HG03378 (cell line): ENCODE data around the gene SLC39A10.

Experiments used
- ATAC-seq: cut with Tn5 transposase; IDR thresholded peaks from one replicate; pipeline ENCODE4 v1.9.1; 2021; ENCODE audit warnings: mild to moderate bottlenecking, moderate library complexity; ENCODE audit not compliant: unreplicated experiment

The SLC39A10 gene, protein sequence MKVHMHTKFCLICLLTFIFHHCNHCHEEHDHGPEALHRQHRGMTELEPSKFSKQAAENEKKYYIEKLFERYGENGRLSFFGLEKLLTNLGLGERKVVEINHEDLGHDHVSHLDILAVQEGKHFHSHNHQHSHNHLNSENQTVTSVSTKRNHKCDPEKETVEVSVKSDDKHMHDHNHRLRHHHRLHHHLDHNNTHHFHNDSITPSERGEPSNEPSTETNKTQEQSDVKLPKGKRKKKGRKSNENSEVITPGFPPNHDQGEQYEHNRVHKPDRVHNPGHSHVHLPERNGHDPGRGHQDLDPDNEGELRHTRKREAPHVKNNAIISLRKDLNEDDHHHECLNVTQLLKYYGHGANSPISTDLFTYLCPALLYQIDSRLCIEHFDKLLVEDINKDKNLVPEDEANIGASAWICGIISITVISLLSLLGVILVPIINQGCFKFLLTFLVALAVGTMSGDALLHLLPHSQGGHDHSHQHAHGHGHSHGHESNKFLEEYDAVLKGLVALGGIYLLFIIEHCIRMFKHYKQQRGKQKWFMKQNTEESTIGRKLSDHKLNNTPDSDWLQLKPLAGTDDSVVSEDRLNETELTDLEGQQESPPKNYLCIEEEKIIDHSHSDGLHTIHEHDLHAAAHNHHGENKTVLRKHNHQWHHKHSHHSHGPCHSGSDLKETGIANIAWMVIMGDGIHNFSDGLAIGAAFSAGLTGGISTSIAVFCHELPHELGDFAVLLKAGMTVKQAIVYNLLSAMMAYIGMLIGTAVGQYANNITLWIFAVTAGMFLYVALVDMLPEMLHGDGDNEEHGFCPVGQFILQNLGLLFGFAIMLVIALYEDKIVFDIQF

DNA sequence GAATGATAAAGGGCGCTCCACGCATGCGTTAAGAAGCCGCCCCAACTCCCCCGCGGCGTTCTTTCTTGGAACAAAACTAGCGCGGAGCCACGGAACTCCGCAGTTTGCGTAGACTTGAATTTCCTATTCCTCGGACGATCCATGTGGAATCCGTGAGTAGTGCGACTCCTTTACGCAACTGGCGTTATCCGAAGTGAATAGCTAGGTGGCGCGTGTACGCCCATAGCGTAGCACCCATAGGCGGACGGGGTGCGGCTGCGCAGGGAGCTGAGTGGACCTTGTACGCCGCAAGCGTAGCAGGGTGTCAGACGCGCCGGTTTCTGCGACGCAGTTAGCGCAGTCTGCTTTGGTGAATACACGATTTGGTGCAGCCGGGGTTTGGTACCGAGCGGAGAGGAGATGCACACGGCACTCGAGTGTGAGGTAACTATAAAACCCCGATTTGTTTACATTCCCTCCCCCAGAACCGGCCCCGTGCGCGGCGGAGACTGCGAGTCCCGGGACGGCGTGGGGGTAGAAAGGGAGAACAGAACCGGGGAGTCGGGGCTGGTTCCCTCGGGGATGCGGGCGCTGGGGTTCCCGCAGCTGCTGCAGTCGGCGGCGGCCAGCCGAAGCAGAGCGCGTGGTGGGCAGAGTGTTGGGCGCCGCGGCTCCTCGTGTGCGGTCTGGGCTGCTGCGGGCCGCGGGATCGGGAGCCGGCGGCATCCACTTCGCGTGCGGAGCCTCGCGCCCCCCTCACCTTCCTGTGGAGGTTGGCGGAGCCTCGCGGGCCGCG, at the start of gene SLC39A10:
SLC39A10 (plus strand) TSS at position 368 of the 775 bp plus-strand sequence. CDS start 22,817 bp downstream, outside the sequence.
- ATAC-seq, result peak; percentile 74

DNA sequence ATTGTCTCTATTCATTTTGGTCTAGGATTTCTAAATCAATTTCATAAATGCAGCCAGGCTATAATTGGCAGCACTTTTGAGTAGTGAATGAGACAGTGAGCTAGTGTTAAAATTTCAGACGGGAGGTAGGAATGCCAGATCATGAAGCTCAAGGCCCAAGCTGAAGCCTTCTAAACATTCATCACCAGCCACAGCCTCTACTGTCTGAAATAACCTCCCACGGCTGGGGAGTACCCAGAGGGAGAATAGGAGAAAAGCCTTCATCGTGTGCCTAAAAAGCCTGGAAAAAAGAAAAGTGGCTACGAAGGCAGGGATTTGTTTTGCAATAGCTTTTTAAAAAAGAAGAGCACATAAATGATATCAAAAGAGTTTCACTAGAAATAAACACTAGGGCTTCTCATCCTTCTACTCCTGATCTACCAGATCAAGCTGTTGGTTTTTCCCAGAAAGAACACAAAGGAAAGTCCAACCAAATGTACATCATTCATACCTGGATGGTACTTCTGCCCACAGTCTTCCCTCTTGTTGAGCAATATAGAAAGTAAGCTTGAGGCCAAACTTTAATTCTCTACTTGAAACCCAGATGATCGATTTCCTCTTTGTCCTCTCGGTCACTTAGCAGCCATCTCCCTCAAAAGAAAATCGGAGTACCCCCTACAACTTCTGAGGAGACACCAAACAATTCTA, 48.1 kb upstream of the SLC39A10 start:
- ATAC-seq, result no peak

DNA sequence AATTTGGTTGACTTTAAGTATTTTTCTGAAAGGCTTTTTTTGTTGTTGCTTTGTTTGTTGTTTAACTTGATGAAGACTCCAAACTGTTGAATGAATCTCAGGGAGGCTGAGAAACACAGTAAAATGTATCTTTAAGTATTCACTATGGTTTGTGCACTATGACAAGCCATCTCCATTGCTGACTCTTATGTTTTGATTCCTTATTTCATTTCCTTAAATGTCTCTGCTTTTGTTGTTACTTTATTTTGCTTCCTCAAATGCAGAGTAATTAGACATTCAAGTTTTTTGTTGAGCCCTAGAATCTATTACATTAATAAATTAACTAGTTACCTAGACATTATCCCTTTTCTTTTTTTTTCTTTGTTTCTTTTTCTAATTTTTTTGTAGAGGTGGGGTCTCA, 46.3 kb upstream of the SLC39A10 start:
- ATAC-seq, result peak; percentile 85

DNA sequence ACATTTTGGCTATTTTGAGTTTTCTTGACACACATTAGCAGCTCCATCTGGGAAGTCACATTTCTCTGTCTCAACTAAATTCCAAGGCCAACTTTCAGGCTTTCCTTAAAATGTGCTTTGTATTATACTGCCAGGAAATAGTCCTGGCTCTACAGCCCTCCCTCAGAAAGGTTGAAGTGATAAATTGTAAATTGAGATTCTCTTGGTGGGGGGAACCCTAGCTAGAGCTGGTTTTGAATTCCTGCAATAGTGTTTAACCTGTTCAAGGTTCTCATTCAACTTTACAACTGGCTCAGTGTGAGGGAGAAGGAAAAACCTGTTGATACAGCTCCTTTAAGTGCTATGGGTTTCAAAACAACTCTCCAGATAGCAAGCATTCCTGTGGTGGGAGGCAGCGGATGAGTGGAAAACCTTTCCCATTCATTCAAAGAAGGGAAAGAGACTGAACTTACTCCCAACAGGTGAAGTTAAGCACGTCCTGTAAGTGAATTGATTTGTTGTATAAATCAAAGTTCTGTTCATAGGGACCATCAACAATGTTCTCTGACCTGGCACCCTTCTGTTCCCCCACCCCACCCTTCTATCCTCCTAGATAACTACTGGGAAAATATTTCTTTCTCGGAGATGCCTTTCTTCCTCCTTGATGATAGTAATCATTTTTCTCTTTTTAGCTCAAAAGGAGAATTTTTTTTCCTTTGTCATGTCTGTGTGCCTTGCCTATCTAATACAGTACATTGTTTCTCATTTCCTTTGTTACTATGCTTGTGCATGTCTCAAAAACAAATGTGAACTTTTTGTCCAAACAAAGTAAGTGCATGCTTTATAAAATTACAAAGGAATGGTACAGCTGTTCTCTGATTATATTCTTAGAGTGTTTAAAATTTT, 44.2 kb upstream of the SLC39A10 start:
- ATAC-seq, result no peak

DNA sequence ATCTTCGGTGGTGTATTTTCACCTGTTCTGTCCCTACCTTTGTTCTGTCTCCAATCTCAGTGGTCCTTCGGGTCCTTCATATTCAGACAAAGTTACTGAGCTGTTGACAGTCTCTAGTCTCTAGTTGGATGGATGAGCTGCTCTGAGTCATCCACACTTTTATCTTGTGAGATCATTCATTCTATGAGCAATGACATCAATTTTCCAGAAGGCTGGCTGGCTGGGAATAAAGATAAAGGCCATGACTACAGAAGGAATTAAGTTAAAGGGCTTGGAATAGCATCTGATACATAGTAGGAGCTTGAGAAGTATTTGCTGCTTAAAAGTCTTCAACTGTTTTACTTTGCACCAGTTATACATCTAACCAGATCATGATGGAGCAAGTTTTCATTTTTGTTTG, 43.1 kb upstream of the SLC39A10 start:
- ATAC-seq, result no peak

DNA sequence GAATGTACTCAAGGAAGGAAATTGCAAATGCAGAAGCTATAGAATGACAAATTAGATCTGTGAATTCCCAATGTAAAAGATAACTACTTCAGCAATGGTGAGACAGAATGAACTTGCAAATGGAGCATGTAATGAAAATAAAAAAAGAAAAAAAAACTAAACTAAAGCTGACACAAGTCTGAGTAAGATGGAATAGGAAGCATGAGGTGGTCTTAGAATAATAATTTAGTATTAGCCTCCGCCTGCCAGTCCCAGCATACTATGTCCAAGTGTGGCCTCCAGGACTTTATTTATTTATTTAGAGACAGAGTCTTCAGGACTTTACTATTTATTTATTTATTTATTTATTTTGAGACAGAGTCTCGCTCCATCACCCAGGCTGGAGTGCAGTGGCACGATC, 37.4 kb upstream of the SLC39A10 start:
- ATAC-seq, result no peak

DNA sequence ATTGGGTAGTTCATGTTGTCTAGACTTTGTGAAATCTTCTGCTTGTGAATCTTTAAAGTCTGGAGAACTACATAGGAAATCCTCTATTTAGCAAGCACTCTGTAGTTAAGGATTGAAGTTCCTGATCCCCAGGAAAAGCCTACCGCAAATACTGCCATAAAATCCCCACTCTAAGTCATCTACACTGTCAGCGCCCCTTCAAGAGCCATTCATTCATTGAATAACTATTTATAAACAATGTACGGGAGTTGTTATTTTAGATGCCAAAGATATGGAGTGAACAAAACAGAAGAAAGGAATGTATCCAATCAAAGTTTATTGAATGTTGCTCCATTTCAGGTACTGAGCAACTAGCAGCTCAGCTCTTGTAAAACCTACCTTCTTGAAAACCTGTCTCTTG, 36.5 kb upstream of the SLC39A10 start:
- ATAC-seq, result no peak

DNA sequence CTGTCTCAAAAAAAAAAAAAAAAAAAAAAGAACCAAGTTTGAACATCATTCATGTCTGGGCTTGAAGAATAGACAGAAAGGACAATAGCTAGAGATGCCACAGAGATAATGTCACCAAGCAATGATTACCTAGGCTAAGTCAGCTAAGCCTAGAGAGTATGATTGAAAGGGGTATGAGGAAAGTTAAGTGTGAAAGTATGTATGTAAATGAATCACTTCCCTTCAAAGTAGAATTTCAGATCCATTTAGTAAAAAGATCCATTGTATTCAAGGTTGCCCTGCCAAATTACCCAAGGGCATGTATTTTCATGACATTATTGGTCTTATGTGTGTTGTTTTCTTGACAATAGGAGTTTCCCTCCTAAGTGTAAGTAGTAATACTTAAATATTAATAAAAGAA, 34.1 kb upstream of the SLC39A10 start:
- ATAC-seq, result peak; percentile 67

DNA sequence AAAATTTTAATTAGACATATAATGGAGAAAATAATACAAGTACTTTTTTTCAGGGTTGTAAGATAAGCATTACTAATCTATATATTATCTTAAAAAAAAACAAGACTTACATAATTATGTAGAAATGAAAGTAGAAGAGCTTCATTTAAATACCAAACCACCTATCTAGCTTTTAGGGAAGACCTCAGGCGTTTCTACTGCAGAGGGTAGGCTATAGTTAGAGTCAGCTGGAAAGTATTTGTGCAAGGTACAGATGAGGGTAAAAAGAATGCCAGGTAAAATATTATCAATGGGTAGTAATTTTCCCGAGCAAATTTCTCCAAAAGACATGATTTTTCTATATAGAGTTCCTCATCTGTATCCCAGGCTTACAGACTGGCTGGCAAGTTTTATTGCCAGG, 30.5 kb upstream of the SLC39A10 start:
- no peak for ATAC-seq

DNA sequence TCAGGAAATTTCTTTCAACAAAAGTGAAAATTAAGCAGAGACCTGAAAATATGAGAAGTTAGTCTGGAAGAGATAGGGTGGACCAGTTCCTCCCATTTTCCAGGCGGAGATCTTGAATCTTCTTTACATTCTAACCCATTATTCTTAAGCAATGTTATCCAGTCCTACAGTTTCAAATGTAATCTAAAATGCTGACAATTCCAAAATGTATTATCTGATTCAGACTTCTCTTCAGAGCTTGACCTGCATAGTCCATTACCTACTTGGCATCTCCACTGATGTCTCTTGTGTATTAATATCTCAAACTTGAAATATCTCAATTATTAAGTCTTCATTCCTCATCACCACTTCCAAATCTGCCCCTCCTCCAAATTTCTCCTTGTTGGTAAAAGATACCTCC, 28.4 kb upstream of the SLC39A10 start:
- ATAC-seq, result no peak

DNA sequence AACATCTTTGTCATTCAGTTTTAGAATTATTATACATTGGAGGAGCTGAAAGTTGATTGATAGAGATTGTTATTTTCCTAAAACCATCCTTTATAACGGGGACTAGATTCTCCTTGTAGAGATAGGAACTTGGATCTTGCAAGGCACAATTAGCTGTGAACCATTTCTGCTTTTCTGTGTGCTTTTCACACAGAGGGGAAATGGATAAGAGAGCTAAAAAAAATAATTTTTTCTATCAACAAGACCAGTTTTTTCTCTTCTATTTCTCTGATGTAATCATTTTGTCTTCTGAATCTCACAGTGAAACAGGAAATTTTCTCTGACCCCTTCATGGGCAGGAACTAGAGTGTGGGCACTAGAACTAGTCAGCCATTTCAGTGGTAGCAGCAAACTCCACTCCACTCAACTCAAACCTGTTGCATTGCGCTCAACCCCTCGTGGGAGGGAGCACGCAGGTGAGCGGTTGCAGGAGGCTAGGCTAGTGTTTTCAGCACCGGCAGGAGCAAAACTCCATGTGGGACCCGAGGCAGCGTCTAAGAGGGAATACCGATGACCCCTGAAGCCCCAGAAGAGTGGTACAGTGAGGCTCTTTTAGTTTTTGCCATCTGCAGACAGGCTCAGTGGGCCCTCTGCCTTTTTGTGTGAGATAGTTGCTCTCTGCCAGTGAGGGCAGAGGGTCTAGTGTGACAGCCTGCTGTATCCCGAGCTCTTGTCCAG, 24.0 kb upstream of the SLC39A10 start:
- ATAC-seq, result no peak

DNA sequence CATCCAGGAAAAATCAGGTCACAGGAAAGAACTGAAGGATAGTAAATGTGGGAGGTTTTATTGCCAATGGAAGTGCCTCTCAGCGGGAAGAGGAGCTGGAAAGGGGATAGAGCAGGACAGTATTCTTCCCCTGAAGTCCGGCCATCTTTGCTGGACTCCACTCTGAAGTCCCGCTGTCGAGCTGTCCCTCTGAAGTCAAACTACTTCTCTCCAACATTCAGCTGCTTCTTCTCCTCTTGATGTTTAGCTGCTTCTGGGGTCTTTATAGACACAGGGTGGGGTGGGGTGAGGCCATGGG, 23.5 kb upstream of the SLC39A10 start:
- no peak for ATAC-seq

DNA sequence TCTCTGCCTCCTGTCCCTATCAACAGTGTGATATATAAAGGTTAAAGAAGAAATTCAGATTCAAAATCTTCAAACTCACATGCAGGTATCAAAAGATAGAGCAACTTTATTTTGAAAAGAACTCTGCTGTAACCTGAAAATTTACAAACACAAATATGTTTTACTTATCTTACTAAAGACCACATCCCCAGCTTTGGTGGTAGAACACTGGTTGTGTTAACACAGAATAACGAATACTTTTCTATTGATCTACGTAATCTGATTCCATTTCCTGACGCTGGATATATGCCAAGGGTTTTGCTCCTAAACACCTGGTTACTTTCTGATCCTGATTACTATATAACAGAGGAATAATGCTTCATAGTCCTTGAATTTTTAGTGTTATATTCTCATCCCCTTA, 23.1 kb upstream of the SLC39A10 start:
- no peak for ATAC-seq

DNA sequence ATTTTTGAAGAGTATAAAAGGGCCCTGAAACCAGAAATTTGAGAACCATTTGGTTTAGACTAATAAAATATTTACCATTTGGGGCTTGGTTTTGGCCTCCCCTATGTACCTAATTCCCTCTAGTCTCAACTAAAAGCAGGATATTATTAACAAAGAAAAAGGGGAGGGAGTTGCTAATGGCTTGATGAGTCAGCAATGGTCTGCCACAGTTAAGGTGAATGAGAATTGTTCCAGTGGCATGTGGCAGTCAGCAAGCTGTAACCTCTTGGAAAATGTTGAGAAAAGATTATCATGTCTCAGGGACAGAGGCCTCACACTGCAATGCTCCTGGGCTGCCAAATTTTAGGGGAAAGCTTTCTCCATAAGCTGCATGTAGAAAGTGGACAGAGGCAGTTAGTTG, 20.1 kb upstream of the SLC39A10 start:
- ATAC-seq, result no peak

DNA sequence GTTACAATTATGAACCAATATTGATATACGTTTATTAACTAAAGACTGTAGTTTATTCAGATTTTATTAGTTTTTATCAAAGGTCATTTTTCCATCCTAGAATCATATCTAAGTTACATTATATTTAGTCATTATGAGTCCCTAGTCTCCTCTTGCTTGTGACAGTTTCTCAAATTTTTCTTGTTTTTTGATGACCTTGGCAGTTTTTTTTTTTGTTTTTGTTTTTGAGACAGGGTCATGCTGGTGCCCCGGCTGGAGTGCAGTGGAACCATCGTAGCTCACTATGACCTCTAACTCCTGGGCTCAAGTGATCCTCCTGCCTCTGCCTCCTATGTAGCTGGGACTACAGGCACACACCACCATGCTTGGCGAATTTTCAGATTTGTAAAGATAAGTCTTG, 18.3 kb upstream of the SLC39A10 start:
- no peak for ATAC-seq

DNA sequence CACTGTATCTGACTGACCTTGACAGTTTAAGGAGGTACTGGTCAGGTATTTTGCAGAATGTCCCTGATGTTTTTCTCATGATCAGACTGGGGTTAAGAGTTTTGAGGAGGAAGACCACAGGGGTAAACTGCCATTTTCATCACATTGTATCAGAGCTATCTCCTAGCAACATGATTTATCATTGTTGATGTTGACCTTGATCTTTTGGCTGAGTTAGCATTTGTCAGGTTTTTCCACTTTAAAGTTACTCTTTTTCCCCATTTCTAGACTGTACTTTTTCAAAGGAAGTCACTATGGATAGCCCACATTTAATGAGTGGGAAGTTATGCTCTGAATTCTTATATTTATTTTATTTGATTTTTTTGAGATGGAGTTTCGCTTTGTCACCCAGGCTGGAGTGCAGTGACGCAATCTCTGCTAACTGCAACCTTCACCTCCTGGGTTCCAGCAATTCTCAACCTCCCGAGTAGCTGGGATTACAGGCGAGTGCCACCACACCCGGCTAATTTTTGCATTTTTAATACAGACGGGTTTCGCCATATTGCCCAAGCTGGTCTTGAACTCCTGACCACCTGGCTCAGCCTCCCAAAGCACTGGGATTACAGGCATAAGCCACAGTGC, 17.7 kb upstream of the SLC39A10 start:
- ATAC-seq, result no peak

DNA sequence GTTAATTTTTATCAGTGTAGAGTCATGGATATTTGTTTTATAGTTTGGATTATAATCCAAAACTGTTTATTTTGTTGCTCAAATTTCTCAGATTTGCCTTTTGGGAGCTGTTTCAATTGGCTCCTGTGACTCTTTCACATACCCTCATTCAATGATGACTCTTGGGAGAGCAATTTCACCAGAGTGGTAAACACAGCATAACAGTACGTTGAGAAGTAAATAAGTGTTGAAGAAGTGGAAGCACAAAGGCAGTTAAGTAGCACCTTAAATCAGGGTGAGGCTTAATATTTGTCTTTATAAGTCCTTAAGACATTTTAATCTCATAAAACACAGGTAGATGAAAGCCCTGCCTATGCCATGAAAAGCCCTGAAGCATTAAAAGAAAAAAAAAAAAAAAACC, 17.1 kb upstream of the SLC39A10 start:
- no peak for ATAC-seq

DNA sequence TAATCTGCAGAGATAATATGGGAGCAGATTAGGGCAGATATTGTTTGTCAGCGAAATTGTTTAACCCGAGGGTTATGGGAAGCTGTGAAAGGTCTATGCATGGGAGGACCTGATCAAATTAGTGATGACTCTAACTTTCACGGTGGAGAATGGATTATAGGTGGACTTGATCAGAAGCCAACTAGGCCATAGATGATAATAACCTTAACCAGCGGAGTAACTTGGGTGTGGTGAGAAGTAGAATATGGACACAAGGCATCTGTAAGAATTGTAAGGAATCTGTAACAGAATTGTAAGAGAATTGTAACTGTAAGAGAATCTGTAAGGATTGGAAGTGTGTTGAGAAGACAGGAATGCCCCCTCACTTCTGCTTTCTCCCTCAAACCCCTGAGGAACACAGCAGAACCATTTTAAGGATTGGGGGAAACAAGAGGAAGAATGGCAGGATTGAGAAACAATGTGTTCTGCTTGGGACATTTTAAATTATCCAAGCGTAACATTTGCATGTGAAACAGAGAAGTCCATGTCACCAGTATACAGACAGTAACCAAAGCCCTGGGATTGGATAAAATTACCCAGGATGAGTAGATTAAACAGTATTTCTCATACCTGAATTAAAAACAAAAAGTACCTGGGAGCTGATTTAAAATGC, 14.9 kb upstream of the SLC39A10 start:
- ATAC-seq, result no peak
